Esophagus muscularis mucosa (tissue), 4 donors: ENCODE results near the gene CLRN3.

Experiments
- EP300 ChIP-seq: sonication (generic); formaldehyde crosslinking; IDR thresholded peaks from one replicate; pipeline ENCODE4 v1.6.1; 2017; ENCODE audit warnings: antibody characterized with exemption
- POLR2A ChIP-seq: fragments of 450-650 bp; IDR thresholded peaks from one replicate; pipeline ENCODE4 v1.6.1; 2017; ENCODE audit warnings: antibody characterized with exemption, moderate library complexity, mild to moderate bottlenecking, low read depth
- POLR2AphosphoS5 ChIP-seq, 2 donors: sonication (generic); formaldehyde crosslinking; IDR thresholded peaks; one replicate each; pipeline ENCODE4 v1.6.1; 2017; ENCODE audit warnings: antibody characterized with exemption in 2 of 2
- TF ChIP-seq, protein P1 (sequence below), 3 experiments: fragments of 200-600 bp in 2 of 3; fragments of 450-650 bp in 1 of 3; sonication (generic) in 2 of 3; IDR thresholded peaks; one replicate each; pipeline ENCODE4 v1.5.1; 2017 to 2019; ENCODE audit warnings: antibody characterized with exemption in 3 of 3, mild to moderate bottlenecking in 2 of 3, moderate library complexity in 1 of 3

DNA sequence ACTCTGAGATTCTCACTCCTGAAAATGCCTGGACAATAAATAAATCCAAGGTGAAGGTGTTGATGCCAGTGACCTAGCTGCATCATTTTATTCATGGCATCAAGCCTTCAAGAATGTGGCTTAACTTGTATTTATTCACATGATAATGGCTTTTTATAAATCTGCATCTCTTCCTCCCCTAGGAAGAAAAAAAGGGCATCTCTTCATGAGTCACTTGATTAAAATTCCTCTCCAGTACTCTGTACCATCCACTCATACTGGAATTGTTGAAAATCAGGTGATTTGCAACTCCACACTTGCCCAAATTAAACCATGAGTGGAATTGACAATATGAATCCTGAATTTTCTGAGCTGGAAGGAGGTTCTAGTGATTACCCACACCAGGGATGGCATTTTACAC is 44.3 kb upstream of the CLRN3 start:
- no peak for TF ChIP-seq EP300
- TF ChIP-seq, protein P1, sequence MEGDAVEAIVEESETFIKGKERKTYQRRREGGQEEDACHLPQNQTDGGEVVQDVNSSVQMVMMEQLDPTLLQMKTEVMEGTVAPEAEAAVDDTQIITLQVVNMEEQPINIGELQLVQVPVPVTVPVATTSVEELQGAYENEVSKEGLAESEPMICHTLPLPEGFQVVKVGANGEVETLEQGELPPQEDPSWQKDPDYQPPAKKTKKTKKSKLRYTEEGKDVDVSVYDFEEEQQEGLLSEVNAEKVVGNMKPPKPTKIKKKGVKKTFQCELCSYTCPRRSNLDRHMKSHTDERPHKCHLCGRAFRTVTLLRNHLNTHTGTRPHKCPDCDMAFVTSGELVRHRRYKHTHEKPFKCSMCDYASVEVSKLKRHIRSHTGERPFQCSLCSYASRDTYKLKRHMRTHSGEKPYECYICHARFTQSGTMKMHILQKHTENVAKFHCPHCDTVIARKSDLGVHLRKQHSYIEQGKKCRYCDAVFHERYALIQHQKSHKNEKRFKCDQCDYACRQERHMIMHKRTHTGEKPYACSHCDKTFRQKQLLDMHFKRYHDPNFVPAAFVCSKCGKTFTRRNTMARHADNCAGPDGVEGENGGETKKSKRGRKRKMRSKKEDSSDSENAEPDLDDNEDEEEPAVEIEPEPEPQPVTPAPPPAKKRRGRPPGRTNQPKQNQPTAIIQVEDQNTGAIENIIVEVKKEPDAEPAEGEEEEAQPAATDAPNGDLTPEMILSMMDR (IDR thresholded peaks at IDR 0.05) = no peak
- TF ChIP-seq POLR2AphosphoS5 (IDR thresholded peaks at IDR 0.05) = no peak
- TF ChIP-seq POLR2A = no peak
